IPS-18a (cell line): ENCODE measurements around the gene DHRS4L2.
A peak's percentile ranks its signal among the peaks of the same experiment; 100 is the strongest.
"Not testable (repeated sequence)": the region's sequence is repeated elsewhere in the genome, so short reads cannot be mapped to it uniquely, and the experiment has no call there.

ENCODE experiments used
- H3K27ac ChIP-seq: one replicate; pipeline ENCODE4 v1.5.1; 2013; ENCODE audit warnings: low read length
- H3K27me3 ChIP-seq: one replicate; pipeline ENCODE4 v1.6.1; 2013; ENCODE audit warnings: mild to moderate bottlenecking, low read length; ENCODE audit not compliant: control insufficient read depth, insufficient read depth
- H3K36me3 ChIP-seq: one replicate; pipeline ENCODE4 v1.6.1; 2013; ENCODE audit warnings: low read depth, low read length; ENCODE audit not compliant: control insufficient read depth
- H3K4me1 ChIP-seq: one replicate; pipeline ENCODE4 v1.6.1; 2013; ENCODE audit warnings: low read depth, low read length; ENCODE audit not compliant: control insufficient read depth
- H3K4me3 ChIP-seq: one replicate; pipeline ENCODE4 v1.5.1; 2013; ENCODE audit warnings: low read length
- H3K9ac ChIP-seq: one replicate; pipeline ENCODE4 v1.6.1; 2013; ENCODE audit warnings: mild to moderate bottlenecking, low read length, moderate library complexity
- H3K9me3 ChIP-seq: one replicate; pipeline ENCODE4 v1.6.1; 2013; ENCODE audit warnings: low read depth, low read length; ENCODE audit not compliant: control insufficient read depth

Gene DHRS4L2

DNA sequence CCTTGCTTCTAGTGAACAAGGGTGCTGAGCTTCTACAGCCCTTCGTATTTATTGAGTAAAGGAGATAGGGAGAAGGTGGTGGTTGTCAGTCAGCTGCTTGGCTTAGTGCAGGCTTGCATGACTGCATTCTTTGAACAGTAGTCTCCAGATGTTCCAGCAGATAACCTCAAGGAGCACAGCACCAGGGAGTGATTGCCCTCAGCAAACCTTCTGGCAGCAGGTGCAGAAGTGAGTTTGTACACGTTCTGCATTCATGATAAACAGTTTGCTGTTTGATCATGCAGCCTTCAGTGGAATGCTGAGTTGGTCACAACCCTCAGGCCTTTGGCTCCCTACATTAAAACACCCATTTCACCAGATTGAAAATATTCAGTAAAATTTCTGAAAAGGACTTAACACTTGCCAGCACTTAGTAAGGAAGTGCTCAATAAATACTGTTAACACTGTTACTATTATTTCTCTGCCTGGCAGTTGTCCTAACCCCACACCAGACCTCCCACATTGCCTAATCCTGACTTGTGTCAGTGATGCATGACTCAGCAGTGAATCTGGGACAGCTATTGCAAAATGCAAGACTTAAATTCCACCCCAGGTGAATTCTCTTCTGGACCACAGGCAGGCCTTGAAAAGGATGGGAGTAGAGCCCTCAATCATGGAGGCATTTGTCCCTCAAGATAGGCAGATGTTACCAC lies 44.1 kb downstream of the DHRS4L2 start:
- H3K4me3 ChIP-seq, result no peak overlapping the region
- H3K36me3 ChIP-seq, result no peaks in the 10 kb centered on the region
- no peak overlapping the region for H3K9ac ChIP-seq
- H3K27ac ChIP-seq, result no peak overlapping the region
- no peaks in the 10 kb centered on the region for H3K9me3 ChIP-seq
- no peaks in the 10 kb centered on the region for H3K4me1 ChIP-seq
- H3K27me3 ChIP-seq, result no peaks in the 10 kb centered on the region

DNA sequence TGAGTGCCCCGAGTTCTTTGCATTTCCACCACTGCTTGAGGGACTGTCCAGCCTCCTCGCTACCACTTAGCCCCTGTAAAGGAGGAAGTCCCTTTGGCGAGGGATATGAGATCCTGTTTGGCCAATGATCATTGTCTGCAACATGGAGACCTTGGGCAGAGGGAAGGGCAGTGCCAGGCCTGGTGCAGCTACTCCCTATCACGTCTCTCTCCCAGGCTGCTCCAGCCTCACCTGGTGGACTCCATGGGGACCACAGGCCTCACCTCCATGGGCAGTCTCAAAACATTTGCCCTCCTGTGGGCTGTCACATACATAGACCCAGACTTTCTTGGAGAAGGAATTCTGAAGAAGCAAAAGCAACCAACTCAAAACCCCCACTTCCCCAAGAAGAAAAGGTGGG lies 47.0 kb downstream of the DHRS4L2 start:
- H3K27ac ChIP-seq, H3K27me3 ChIP-seq, H3K9me3 ChIP-seq, H3K9ac ChIP-seq, H3K4me1 ChIP-seq, H3K36me3 ChIP-seq: not testable (repeated sequence)
- peak overlapping the region; percentile 81 for H3K4me3 ChIP-seq

DNA sequence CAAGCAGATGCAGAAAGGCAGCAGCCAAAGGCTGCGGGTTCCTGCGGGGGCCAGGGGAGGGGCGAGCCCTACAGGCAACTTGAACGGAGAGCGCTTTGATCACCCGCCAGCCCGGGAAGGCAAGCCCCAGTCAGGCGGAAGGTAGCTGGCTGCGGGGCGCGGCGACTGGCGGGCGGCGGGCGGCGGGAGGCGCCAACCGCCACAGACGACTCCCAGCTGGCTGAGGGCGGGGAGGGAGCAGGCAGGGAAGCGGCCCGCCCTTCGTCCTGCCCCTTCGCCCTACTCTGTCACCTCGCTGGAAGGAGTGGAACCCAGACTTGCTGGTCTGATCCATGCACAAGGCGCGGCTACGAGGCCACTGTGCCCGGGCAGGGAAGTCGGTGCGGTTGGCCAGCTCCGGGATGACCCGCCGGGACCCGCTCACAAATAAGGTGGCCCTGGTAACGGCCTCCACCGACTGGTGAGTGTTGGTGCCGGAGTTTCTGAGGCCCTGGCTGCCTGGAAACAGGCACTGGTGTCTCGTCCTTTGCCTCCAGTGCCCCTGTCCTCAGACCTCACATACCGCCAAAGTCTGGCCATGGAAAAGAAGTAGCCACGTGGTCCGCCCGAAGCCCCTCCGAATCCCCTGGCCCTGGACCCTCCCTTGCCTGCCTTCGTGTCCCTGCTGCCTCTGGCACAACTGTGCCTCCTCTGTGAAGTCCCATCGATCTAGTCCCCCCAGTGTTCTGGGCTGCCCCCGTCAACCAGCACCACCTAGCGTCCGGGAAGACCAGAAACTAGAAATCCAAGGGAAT lies 47.6 kb downstream of the DHRS4L2 start:
- peak overlapping the region; percentile 81 for H3K4me3 ChIP-seq
- H3K4me1 ChIP-seq, result no peaks in the 10 kb centered on the region
- H3K27ac ChIP-seq, result no peak overlapping the region

DNA sequence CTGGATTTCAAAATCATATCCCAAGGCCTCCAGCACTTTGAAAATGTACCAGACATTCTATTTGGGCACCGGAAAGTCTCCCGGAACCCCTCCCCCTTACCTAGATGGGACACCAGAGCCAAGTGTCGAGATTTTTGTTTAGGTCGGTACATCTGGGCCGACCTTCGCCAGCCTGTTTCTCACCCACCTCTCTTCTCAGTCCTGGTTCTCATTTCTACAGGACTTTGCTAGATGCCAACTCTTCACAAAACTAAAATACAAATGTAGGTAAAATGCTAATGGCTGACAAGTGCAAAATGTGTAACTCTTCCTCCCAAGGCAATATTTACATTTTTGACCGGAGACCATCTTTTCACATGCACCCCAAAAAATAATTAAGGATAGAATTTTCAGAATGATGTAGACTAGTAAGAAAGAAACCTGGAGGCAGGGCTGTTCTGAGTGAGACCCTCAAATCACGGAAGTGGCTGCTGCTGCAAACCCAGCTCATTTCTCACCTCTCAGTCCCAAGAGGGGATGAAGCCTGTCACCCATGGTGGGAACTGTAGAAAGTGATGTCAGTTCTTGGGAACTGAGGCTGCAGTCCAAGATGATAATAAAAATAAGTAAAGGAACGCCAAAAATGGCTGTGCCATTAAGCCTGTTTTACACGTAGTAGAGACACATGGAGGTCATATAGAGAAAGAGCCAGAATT lies 48.4 kb downstream of the DHRS4L2 start:
- H3K4me1 ChIP-seq, H3K27ac ChIP-seq, H3K36me3 ChIP-seq, H3K9ac ChIP-seq, H3K9me3 ChIP-seq, H3K27me3 ChIP-seq: not testable (repeated sequence)
- H3K4me3 ChIP-seq, result peak overlapping the region; percentile 81

More for the DNA sequence above, 47.6 kb downstream of the DHRS4L2 start:
- H3K36me3 ChIP-seq, result no peaks in the 10 kb centered on the region
- no peaks in the 10 kb centered on the region for H3K9me3 ChIP-seq
- no peaks in the 10 kb centered on the region for H3K27me3 ChIP-seq
- H3K9ac ChIP-seq, result peak overlapping the region; percentile 74

DNA sequence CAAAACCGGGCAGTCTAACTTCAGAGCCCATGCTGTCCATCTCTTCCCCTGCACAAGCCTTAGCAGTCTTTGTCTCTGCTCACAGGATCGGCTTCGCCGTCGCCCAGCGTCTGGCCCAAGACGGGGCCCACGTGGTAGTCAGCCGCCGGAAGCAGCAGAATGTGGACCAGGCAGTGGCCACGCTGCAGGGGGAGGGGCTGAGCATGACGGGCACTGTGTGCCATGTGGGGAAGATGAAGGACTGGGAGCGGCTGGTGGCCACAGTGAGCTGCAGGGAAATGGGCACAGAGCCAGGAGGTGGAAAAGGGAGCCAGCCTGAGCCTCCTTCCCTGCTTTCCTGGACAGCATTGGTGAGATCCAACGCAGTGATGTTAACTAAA lies 48.9 kb downstream of the DHRS4L2 start:
- Histone ChIP-seq H3K27ac (no peak overlapping the region), H3K27me3 (no peaks in the 10 kb centered on the region), H3K9me3 (no peaks in the 10 kb centered on the region), H3K36me3 (no peaks in the 10 kb centered on the region), H3K4me1 (no peaks in the 10 kb centered on the region), H3K9ac (no peak overlapping the region), H3K4me3 (no peak overlapping the region)

DNA sequence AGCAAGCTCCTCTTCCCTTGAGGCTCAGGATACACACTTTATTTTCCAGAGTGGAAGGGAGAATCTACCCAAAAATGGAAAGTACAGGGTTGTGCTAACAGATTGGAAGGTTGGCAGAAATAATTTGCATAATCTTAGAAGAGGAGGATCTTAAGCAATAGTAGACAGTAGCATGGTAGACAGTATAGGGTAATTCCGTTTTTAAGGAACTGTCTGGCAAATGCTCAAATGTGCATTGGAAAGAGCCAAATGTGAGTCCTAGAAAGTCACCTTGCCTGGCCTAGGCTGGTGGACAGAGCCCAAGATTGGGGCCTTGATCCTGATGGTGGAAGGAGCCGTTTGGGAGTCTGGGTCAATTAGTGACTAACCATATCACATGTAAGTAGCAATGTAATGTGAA lies 50.0 kb downstream of the DHRS4L2 start:
- H3K4me3 ChIP-seq, result no peak overlapping the region
- H3K36me3 ChIP-seq, result no peaks in the 10 kb centered on the region
- no peak overlapping the region for H3K9ac ChIP-seq
- H3K27me3 ChIP-seq, result no peaks in the 10 kb centered on the region
- H3K9me3 ChIP-seq, result no peaks in the 10 kb centered on the region
- H3K27ac ChIP-seq, result no peak overlapping the region
- no peaks in the 10 kb centered on the region for H3K4me1 ChIP-seq

DNA sequence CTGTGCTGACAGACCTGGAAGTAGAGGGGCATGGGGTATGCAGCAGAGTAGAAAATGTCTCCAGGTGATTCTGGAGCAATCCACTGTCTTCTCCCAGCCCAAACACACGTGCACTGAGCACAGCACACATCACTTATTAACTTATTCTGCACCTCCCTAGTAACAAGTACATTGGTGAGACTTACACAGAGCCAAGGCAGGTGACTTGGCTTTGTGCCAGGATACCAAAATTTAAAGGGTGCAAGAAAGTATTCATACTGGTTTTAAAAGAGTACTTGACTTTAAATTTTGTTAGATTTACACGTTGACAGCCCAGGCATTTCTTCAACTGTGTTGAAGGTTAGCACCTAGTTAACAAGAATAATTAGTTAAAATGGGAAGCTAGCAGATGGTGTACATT lies 52.0 kb downstream of the DHRS4L2 start:
- no peak overlapping the region for H3K4me3 ChIP-seq
- no peaks in the 10 kb centered on the region for H3K36me3 ChIP-seq
- no peaks in the 10 kb centered on the region for H3K9me3 ChIP-seq
- no peaks in the 10 kb centered on the region for H3K4me1 ChIP-seq
- no peaks in the 10 kb centered on the region for H3K27me3 ChIP-seq
- no peak overlapping the region for H3K9ac ChIP-seq
- no peak overlapping the region for H3K27ac ChIP-seq

DNA sequence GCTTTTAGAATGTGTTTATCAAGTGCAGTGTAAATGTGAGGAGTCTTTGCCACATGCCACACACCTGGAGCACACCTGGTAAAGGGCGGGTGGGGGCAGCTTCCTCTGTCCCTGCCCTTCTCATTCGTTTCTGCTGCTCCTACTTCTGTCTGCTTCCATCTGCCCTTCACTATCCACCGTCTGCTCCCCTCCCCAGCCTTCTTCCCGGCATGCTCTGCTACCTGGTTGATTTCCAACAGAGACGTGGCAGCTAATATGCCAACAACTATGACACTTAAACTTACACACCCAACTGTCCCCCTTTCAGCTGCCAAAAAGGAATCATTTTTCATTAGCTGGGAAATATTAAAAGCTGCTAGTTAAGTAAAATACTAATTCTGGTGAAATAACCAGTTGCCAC lies 54.0 kb downstream of the DHRS4L2 start:
- H3K27me3 ChIP-seq, result no peaks in the 10 kb centered on the region
- no peak overlapping the region for H3K9ac ChIP-seq
- H3K9me3 ChIP-seq, result no peaks in the 10 kb centered on the region
- no peaks in the 10 kb centered on the region for H3K36me3 ChIP-seq
- H3K4me3 ChIP-seq, result no peak overlapping the region
- H3K4me1 ChIP-seq, result no peaks in the 10 kb centered on the region
- no peak overlapping the region for H3K27ac ChIP-seq

DNA sequence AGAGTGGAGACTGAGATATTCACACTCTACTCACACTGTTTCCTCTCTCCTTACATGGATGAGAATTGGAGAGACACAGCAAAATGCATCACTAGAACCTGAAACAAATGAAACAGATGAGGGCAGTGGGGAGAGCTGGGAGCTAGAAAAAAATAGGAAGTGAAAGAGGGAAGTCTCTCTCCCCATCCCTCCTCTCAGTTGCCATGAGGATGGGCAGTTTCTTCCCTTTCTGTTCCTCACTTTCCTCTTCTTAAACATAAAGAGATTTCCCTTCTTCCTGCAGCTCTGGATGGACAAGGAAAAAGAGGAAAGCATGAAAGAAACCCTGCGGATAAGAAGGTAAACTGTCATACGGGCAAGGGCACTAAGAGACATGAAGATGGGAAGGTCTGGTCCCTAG lies 60.3 kb downstream of the DHRS4L2 start:
- H3K36me3 ChIP-seq, H3K27ac ChIP-seq, H3K9me3 ChIP-seq, H3K4me1 ChIP-seq, H3K4me3 ChIP-seq, H3K9ac ChIP-seq, H3K27me3 ChIP-seq: not testable (repeated sequence)

DNA sequence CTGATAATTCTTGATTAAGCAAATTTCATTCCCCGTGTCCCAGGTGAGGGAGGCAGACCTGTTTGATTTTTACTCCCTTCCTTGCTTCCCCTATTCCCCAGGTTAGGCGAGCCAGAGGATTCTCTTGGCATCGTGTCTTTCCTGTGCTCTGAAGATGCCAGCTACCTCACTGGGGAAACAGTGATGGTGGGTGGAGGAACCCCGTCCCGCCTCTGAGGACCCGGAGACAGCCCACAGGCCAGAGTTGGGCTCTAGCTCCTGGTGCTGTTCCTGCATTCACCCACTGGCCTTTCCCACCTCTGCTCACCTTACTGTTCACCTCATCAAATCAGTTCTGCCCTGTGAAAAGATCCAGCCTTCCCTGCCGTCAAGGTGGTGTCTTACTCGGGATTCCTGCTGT lies 62.0 kb downstream of the DHRS4L2 start:
- H3K36me3 ChIP-seq, H3K4me1 ChIP-seq, H3K9me3 ChIP-seq, H3K9ac ChIP-seq, H3K27me3 ChIP-seq, H3K27ac ChIP-seq: not testable (repeated sequence)
- peak overlapping the region; percentile 74 for H3K4me3 ChIP-seq

DNA sequence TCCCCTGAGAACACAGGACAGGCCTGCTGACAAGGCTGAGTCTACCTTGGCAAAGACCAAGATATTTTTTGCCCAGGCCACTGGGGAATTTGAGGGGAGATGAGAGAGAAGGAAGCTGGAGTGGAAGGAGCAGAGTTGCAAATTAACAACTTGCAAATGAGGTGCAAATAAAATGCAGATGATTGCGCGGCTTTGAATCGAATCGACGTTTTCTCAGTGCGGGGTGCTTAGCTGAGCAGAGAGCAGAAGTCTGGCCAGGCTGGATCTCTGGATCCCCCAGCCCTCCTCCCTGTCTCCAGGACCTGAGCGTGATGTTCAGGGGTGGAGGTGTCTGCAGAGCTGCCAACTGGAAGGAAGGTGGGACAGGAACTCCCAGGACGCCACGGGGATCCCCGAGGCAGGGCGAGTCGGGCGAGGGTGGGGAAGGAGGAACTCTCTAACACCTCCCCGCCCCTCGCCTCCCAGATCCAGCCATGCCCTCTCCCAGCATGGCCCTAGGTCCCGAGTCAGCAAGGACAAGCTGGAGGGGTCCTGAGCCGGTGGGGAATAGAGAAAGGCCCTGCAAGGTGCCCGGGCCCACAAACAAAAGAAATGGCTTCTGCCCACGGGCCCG lies 62.6 kb downstream of the DHRS4L2 start:
- no peaks in the 10 kb centered on the region for H3K36me3 ChIP-seq
- no peak overlapping the region for H3K27ac ChIP-seq
- H3K4me3 ChIP-seq, result peak overlapping the region; percentile 74
- no peaks in the 10 kb centered on the region for H3K27me3 ChIP-seq
- H3K4me1 ChIP-seq, result peaks cover 8% of the 10 kb centered on the region
- no peaks in the 10 kb centered on the region for H3K9me3 ChIP-seq
- H3K9ac ChIP-seq, result peak overlapping the region; percentile 61
